Naive B cell (primary cell): ENCODE data around the gene CAMKMT. TPM values are rescaled to one million over a fixed set of nuclear protein-coding genes. Genes with fewer than 3 reads are reported as not detected.
A peak's percentile ranks its signal among the peaks of the same experiment; 100 is the strongest.

Source experiments
- ATAC-seq, 2 donors: fragments of 150-1000 bp; cut with Tn5 transposase; 2 replicates each; pipeline ENCODE4 v1.10.0; 2021; ENCODE audit warnings: low read depth in 2 of 2, mild to moderate bottlenecking in 2 of 2, moderate library complexity in 2 of 2
- DNase-seq: peaks from one replicate; pipeline ENCODE4 v3.0.0; 2022
- H3K27ac Mint-ChIP-seq, 6 donors: one replicate each; pipeline ENCODE4 v1.8.0; 2020 to 2022; ENCODE audit warnings: mild to moderate bottlenecking in 6 of 6, mixed read lengths in 6 of 6, moderate library complexity in 5 of 6, inconsistent platforms in 2 of 6
- H3K27me3 Mint-ChIP-seq, 3 donors: one replicate each; pipeline ENCODE4 v1.8.0; 2021 to 2022; ENCODE audit warnings: mixed read lengths in 3 of 3, mild to moderate bottlenecking in 1 of 3
- H3K36me3 Mint-ChIP-seq, 2 donors: one replicate each; pipeline ENCODE4 v1.8.0; 2020 to 2022; ENCODE audit warnings: mixed read lengths in 2 of 2, inconsistent platforms in 1 of 2, mild to moderate bottlenecking in 1 of 2
- H3K4me1 Mint-ChIP-seq, 3 donors: one replicate each; pipeline ENCODE4 v1.8.0; 2020 to 2022; ENCODE audit warnings: mixed read lengths in 3 of 3, inconsistent platforms in 1 of 3, mild to moderate bottlenecking in 1 of 3, moderate library complexity in 1 of 3
- H3K4me3 Mint-ChIP-seq, 8 donors: one replicate each; pipeline ENCODE4 v1.8.0; 2020 to 2022; ENCODE audit warnings: mild to moderate bottlenecking in 8 of 8, mixed read lengths in 8 of 8, moderate library complexity in 8 of 8, inconsistent platforms in 2 of 8
- H3K9me3 Mint-ChIP-seq, 7 donors: one replicate each; pipeline ENCODE4 v1.8.0; 2020 to 2022; ENCODE audit warnings: mixed read lengths in 7 of 7, mild to moderate bottlenecking in 5 of 7, inconsistent platforms in 2 of 7, moderate library complexity in 1 of 7
- polyA plus RNA-seq, 6 donors: library from polyadenylated mRNA; unstranded; fragments of 300-500 nt; fragmentation: Illumina TruSeq; gene quantifications; one replicate each; pipeline ENCODE4 v1.2.3, GENCODE V29; 2021; ENCODE audit warnings: low read depth in 6 of 6

The CAMKMT gene
- polyA plus RNA-seq, 6 donors from 2014 or later: 10.0 to 15.8 (median 12.4) TPM

DNA sequence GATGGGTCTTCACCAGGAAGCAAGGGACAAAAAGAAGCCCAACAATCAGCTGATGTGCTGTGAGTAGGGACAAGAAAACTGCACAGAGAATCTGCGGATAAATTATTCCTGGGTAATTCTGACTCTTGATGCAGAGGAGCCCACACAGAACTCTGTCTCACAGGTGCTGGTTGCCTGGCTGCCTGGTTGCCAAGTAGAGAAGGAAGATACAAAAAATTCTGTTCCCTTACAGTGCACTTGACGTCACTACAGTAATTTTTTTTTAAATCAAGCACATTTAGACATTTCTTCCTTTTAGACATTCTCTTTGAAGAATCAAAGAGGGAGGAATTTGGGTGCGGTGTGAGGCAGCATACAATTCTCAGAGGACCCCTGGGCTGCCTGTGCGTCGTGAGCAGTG is 427.7 kb downstream of the CAMKMT start:
- peaks cover 27 to 58% (median 37%) of the 10 kb centered on the region in 3 donors for H3K27me3 Mint-ChIP-seq
- no peaks in the 10 kb centered on the region for H3K4me1 Mint-ChIP-seq
- H3K27ac Mint-ChIP-seq: peak overlapping the region in 1 of 6 donors; percentile 46
- no peak overlapping the region for H3K4me3 Mint-ChIP-seq
- H3K36me3 Mint-ChIP-seq: peaks cover 5 to 21% of the 10 kb centered on the region in 2 donors
- DNase-seq (no peak), ATAC-seq (no peak)
- peaks cover 0 to 16% (median 2%) of the 10 kb centered on the region in 7 donors for H3K9me3 Mint-ChIP-seq

DNA sequence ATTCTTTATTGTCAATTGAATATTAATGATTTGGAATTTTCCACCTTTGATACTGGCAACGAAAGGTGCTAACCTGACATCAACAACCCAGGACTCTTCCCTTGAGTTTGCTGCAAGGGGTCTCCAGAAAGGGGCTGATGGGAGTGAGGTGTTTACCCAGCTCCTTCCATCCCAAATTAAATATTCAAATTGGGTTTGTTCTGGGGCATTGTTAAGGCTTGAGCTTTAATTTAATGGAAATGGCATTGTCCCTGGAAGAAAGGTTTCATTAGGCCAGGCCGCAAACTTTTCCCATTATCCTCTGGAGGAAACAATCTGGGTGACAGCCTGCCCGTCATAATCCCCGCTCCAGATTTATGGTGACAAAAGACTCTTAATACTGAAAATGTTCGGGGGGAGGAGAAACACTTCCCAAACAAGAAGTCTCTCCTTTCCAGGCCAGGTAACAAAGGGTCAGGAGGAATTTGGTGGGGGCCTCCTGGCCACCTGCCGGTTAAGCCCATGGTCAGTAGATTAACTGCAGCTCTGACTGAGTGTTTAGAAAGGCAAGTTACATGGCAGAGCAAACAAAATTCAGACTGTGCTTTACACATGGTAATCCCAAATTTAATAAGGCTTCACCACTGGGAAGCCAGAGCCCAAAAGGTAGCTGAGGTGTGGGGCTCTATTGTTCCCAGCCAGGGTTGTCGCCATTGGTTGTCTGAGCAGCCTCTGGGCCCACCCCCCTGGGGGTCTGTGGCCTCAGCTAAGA is 428.4 kb downstream of the CAMKMT start:
- Mint-ChIP-seq H3K4me1 (no peaks in the 10 kb centered on the region), H3K27ac (no peak overlapping the region), H3K9me3 (peaks cover 0 to 16% (median 2%) of the 10 kb centered on the region in 7 donors), H3K36me3 (peaks cover 5 to 21% of the 10 kb centered on the region in 2 donors), H3K27me3 (peaks cover 27 to 61% (median 41%) of the 10 kb centered on the region in 3 donors), H3K4me3 (no peak overlapping the region)
- ATAC-seq: no peak
- no peak for DNase-seq

DNA sequence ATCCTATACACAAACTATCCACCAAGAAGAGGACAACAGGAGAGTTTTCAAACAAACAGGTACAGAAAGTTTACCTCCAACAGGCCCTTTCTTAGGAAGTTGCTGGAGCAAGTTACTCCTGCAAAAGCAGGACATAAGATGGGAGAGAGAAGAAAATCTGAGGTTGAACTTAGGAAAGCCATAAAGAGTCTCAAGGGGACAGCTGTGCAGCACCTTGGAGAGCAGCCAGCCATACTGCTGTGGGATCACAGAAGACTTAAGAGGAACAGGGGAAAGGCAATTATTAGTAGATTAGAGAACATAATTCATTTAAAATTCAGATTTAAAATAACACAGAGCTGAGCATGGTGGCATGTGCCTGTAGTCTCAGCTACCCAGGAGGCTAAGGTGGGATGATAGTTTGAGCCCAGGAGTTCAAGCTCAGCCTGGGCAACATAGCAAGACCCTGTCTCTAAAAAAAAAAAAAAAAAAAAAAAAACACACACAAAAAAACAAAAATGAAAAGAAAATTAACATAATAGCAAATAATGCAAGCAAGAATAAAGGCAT is 431.6 kb downstream of the CAMKMT start:
- Mint-ChIP-seq H3K27ac (peak overlapping the region in 1 of 6 donors; percentile 84), H3K4me3 (no peak overlapping the region), H3K36me3 (peaks cover 5 to 18% of the 10 kb centered on the region in 2 donors), H3K9me3 (peaks cover 0 to 16% (median 4%) of the 10 kb centered on the region in 7 donors), H3K27me3 (peaks cover 33 to 63% (median 47%) of the 10 kb centered on the region in 3 donors), H3K4me1 (no peaks in the 10 kb centered on the region)
- no peak for DNase-seq
- ATAC-seq: no peak

DNA sequence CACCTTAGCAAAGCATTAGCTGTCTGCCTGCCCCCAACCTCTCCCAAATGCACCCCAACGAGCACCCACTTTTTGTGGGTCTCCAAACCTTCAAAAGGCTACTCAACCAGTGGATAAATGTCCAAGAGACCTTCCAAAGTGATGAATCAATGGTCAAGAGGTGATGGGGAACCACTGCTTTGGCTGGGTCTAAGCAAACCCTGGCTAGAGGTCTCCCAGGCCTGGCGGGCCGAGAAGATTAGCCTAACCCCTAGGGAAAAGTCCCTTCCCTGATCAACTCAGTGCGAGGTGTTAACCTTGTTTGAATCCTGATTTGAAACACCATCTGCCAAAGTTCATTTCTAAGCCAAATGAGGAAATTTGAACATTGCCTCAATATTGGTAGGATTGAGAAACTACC is 435.0 kb downstream of the CAMKMT start:
- Mint-ChIP-seq H3K27ac (no peak overlapping the region), H3K9me3 (peaks cover 0 to 16% (median 4%) of the 10 kb centered on the region in 7 donors), H3K4me1 (peaks cover 9 to 19% (median 10%) of the 10 kb centered on the region in 3 donors), H3K4me3 (no peak overlapping the region), H3K36me3 (peaks cover 5 to 11% of the 10 kb centered on the region in 2 donors), H3K27me3 (peaks cover 49 to 81% (median 64%) of the 10 kb centered on the region in 3 donors)
- DNase-seq (no peak), ATAC-seq (no peak)

DNA sequence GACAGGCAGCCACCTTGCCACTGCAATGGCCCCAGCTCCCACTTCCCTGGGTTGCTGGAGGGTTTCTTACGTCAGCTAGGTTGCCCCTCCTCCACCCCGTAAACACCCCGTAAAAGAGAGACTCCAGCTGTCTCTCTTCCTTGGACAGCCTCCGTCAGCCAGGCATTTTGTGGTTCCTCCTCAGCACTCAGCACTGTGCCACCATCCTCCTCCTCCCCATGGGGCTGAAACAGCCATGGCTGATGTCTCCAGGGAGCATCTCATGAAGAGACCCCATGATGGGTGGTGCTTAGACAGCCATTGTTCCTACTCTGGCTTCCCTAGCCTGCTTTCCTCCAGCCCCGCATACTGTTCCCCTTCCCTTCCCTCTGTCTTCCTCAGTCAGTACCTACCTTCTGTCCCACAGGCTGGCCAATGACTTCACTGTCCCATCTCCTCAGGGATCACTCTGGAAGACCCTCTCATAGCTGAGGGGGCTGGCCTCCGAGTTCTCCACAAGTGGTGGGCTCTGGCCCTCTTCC is 436.5 kb downstream of the CAMKMT start:
- ATAC-seq (no peak), DNase-seq (no peak)
- Mint-ChIP-seq H3K4me3 (no peak overlapping the region), H3K27ac (no peak overlapping the region), H3K27me3 (peaks cover 47 to 73% (median 61%) of the 10 kb centered on the region in 3 donors), H3K36me3 (peaks cover 0 to 7% of the 10 kb centered on the region in 2 donors), H3K9me3 (peaks cover 0 to 11% (median 4%) of the 10 kb centered on the region in 7 donors), H3K4me1 (peaks cover 13 to 28% (median 16%) of the 10 kb centered on the region in 3 donors)

DNA sequence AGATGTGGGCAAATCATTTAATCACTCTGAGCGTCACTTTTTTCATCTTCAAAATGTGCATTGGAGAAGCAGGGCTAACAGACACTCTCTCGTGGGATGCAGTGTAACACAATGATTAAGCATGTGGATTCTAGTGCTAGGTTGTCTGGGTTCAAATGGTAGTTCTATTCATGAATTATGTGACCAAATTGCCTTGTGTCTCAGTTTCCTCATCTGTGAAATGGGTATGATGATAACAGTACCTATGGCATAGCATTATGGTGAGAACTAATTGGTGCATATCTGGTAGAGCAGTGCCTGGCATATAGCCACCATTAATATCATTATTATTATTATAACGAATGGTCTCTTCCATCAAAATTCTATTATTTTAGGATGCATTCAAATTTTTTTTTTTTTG is 437.4 kb downstream of the CAMKMT start:
- Mint-ChIP-seq H3K9me3 (peaks cover 0 to 8% (median 2%) of the 10 kb centered on the region in 7 donors), H3K4me3 (no peak overlapping the region), H3K27ac (no peak overlapping the region), H3K4me1 (peaks cover 13 to 28% (median 16%) of the 10 kb centered on the region in 3 donors), H3K36me3 (peaks cover 0 to 7% of the 10 kb centered on the region in 2 donors), H3K27me3 (peaks cover 56 to 69% (median 67%) of the 10 kb centered on the region in 3 donors)
- DNase-seq (no peak), ATAC-seq (no peak)

DNA sequence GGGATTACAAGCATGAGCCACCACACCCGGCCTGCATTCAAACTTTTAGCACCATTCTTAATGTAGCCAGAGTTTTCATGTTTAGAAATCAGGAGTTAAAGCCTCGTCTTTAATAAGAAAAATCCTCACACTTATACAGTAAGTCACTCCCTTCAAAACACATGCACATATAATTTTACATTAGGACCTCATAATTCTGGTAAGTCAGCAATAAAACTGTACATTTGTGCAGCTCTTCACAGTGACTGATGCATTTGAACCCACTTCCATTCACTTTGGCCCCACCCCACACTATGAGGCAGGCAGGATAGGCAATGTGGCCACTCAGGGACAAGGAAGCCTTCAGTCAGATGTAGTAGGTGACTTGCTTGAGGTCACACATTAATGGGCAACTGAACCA is 438.0 kb downstream of the CAMKMT start:
- peaks cover 0 to 7% of the 10 kb centered on the region in 2 donors for H3K36me3 Mint-ChIP-seq
- ATAC-seq (no peak), DNase-seq (no peak)
- no peak overlapping the region for H3K27ac Mint-ChIP-seq
- peaks cover 0 to 5% (median 0%) of the 10 kb centered on the region in 7 donors for H3K9me3 Mint-ChIP-seq
- H3K4me3 Mint-ChIP-seq: peak overlapping the region in 3 of 8 donors; percentile 14 to 85 (median 80)
- peaks cover 14 to 31% (median 21%) of the 10 kb centered on the region in 3 donors for H3K4me1 Mint-ChIP-seq
- H3K27me3 Mint-ChIP-seq: peaks cover 63 to 74% (median 69%) of the 10 kb centered on the region in 3 donors

DNA sequence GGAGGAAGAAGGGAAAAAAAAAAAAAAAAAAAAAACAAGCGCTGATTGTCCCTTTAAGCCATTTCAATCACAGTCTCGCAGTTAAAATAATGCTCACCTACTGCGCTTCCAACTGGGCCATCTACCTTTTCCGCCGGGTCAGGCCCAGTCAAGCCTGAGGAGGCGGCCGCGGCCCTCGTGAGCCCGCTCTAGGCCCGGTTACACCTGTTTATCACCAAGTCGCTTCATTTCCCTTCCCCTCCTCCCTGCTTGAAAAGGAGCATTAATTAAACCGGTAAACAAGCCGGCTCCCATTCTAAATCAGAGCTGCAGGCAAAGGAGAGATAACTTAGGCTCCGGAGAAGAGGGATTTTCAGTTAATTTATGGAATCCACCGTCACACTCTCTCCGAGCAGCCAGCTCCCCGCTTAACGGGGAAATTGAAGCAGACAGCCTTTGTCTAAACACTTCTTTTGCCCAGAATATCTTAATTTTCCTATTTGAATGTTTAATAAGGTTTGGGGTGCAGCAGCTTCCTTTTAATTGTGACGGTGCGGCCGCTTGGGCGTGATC is 439.6 kb downstream of the CAMKMT start:
- Mint-ChIP-seq H3K9me3 (peaks cover 0 to 2% (median 0%) of the 10 kb centered on the region in 7 donors), H3K27ac (peak overlapping the region in 2 of 6 donors; percentile 34 to 63), H3K4me3 (peak overlapping the region; percentile 76 to 90 (median 86)), H3K36me3 (peaks cover 0 to 1% of the 10 kb centered on the region in 2 donors), H3K4me1 (peaks cover 23 to 44% (median 37%) of the 10 kb centered on the region in 3 donors), H3K27me3 (peaks cover 72 to 80% (median 79%) of the 10 kb centered on the region in 3 donors)
- ATAC-seq (peak in 1 of 2 donors; percentile 32), DNase-seq (no peak)

DNA sequence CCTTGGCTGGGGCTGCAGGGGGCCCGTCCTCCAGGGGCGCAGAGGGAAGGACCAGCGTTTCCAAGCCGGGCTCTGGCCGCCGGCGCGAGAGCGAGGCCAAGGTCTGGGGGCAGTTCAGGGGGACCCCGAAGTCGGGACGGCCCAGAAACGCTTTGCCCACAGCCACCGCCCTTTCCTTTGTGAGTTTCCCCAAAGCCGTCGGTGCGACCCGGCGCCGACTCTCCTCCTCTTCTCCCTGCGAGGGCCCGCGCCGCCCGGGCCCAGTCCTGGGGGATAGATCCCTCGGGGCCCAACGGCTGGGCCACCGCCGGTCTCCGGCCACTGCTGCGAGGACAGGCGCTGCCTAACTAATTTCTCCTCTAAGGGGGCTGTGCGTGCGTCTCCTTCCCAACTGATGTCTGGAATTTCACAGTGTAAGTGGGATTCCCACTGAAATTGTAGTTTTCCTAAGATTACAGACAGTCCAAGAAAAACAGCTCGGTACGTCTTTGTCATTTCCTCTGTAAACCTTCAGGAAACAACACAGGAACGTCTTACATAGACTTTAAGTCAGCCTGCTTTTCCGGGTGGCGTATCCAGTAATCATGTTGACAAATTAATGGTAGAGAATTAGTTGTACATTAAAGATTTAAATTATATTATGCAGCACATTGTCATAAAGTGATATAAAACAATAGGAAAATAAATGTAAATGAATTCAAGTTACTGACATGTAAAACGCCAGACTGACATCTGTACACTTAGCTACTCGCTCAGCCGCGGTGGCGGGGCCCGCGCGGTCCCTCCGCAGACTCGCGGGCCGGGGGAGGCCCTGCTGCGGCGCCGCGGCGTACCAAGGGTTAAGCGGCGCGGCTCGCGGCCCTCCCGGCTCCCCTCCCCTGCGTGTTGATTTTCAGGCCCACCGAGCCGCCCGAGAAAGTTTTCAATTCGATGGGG is 440.4 kb downstream of the CAMKMT start:
- peak; percentile 14 for DNase-seq
- Mint-ChIP-seq H3K4me3 (peak overlapping the region; percentile 76 to 90 (median 86)), H3K27me3 (peaks cover 78 to 87% (median 86%) of the 10 kb centered on the region in 3 donors), H3K36me3 (no peaks in the 10 kb centered on the region), H3K4me1 (peaks cover 23 to 44% (median 38%) of the 10 kb centered on the region in 3 donors), H3K27ac (peak overlapping the region in 2 of 6 donors; percentile 64 to 84), H3K9me3 (peaks cover 0 to 2% (median 0%) of the 10 kb centered on the region in 7 donors)
- peak; percentile 49 to 53 for ATAC-seq

DNA sequence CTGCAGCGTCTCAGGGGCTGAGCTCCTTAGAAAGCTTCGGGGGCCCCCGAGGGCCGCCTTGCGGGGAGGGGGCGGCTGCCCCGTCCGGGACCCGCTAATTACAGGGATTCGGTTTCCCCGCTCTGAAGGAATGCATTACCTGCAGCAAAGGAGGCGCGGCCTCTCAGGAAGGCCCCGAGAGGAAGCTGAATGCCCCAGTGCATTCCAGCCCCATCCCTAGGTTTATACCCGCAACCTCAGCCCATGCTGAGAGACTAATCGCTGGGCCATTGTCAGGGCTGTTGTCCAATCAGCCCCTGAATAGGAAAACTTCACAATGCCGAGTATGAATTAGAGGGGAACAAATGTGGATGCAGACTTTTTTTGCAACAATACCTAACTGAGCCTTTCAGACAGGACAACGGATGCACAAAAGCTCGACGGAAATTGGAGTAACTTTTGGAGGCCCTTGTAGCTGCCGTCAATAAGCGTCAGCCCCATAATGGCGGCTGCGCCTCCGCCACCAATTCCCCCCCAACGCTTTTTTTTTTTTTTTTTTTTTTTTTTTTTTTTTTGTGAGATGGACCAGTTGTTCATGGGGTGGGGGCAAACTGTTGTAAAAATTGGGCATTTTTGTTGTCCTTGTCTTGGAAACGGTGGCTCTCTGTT is 441.2 kb downstream of the CAMKMT start:
- DNase-seq (no peak), ATAC-seq (peak; percentile 10 to 33)
- peak overlapping the region in 7 of 8 donors; percentile 45 to 85 (median 56) for H3K4me3 Mint-ChIP-seq

DNA sequence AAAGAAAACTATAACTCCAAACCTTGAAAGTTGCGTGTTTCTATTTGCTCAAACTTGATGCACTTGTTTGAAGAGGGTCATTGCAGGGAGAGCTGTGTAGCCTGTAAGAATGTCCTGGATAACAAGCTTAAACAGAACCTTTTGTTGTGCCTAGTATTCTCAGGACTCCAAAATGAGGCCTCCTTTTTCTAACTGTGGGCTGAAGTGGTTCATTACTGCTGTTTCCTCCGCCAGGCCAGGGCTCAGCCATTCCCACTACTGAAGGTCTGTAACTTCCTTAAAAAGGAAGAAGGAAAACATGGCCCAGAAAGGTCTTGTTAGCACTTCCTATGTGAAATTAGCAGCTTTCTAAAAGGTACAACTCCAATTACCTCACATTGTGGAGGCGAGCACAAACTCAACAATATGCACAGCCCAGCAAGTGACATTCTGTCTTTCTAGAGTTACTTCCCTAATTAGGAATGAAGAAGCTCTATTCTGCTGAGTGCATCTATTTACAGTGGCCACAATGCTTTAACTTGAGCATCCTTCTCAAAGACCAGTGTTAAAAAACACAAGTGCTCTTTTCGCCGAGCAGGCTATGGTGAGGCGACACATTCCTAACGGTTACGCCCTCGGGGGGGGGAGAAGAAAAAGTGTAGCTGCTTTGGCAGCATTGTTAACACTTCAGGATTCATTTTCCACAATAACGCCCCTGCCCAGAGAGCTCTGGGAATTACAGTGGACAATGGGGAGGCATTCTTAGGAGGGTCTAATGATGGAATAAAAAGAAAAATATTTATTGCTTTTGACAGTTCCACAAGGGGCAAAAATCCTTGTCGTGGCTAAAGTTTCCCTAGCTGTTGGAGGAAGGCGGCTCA is 442.9 kb downstream of the CAMKMT start:
- ATAC-seq (peak; percentile 44 to 60), DNase-seq (no peak)
- peaks cover 0 to 2% (median 0%) of the 10 kb centered on the region in 7 donors for H3K9me3 Mint-ChIP-seq
- H3K36me3 Mint-ChIP-seq: no peaks in the 10 kb centered on the region
- H3K4me3 Mint-ChIP-seq: peak overlapping the region in 3 of 8 donors; percentile 28 to 79 (median 62)
- peaks cover 75 to 85% (median 76%) of the 10 kb centered on the region in 3 donors for H3K27me3 Mint-ChIP-seq
- peak overlapping the region in 1 of 6 donors; percentile 80 for H3K27ac Mint-ChIP-seq
- H3K4me1 Mint-ChIP-seq: peaks cover 23 to 43% (median 38%) of the 10 kb centered on the region in 3 donors

More for the DNA sequence above, 441.2 kb downstream of the CAMKMT start:
- Mint-ChIP-seq H3K4me1 (peaks cover 23 to 44% (median 38%) of the 10 kb centered on the region in 3 donors), H3K9me3 (peaks cover 0 to 2% (median 0%) of the 10 kb centered on the region in 7 donors), H3K27me3 (peaks cover 80 to 86% (median 85%) of the 10 kb centered on the region in 3 donors), H3K27ac (no peak overlapping the region), H3K36me3 (no peaks in the 10 kb centered on the region)
